Ishikawa (cell line): ENCODE data around the gene ADGRF4.

Experiments used
- CEBPB ChIP-seq: IDR thresholded peaks from 2 replicates; pipeline ENCODE4 v1.6.1; 2012
- CREB1 ChIP-seq: IDR thresholded peaks from 2 replicates; pipeline ENCODE4 v1.6.1; 2012; ENCODE audit warnings: low read depth
- EGR1 ChIP-seq: IDR thresholded peaks from 2 replicates; pipeline ENCODE4 v1.6.1; 2012
- EP300 ChIP-seq: IDR thresholded peaks from 2 replicates; pipeline ENCODE4 v1.6.1; 2012; ENCODE audit warnings: borderline replicate concordance
- FOXM1 ChIP-seq: IDR thresholded peaks from 2 replicates; pipeline ENCODE4 v1.6.1; 2012; ENCODE audit warnings: low read depth, borderline replicate concordance
- TAF1 ChIP-seq: IDR thresholded peaks from 2 replicates; pipeline ENCODE4 v1.6.1; 2012; ENCODE audit warnings: low read depth, mild to moderate bottlenecking
- TEAD4 ChIP-seq: IDR thresholded peaks from 2 replicates; pipeline ENCODE4 v1.6.1; 2012
- TF ChIP-seq, protein P1 (sequence below): IDR thresholded peaks from 2 replicates; pipeline ENCODE4 v1.6.1; 2012
- TF ChIP-seq, protein P2 (sequence below): IDR thresholded peaks from 2 replicates; pipeline ENCODE4 v1.6.1; 2012; ENCODE audit warnings: low read depth, mild to moderate bottlenecking

DNA sequence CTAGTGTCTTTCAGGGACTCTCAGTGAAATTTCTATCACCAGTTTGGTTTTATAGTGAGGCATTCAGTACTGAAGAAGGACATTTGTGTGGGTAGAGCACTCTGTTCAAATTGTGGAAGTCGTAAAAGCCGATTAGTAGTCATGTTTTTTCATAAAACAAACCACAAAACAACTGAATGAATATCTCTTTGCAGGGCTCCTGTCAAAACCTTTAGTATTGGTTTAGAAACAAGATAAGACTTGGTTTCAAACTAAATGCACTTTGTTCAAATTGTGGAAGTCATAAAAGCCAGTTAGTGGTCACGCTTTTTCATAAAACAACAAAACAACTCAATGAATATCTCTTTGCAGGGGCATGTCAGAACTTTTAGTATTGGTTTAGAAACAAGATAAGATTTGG, 23.8 kb downstream of the ADGRF4 start:
- TF ChIP-seq EP300 = no peak
- TF ChIP-seq, protein P1, sequence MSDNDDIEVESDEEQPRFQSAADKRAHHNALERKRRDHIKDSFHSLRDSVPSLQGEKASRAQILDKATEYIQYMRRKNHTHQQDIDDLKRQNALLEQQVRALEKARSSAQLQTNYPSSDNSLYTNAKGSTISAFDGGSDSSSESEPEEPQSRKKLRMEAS = no peak
- TF ChIP-seq, protein P2, sequence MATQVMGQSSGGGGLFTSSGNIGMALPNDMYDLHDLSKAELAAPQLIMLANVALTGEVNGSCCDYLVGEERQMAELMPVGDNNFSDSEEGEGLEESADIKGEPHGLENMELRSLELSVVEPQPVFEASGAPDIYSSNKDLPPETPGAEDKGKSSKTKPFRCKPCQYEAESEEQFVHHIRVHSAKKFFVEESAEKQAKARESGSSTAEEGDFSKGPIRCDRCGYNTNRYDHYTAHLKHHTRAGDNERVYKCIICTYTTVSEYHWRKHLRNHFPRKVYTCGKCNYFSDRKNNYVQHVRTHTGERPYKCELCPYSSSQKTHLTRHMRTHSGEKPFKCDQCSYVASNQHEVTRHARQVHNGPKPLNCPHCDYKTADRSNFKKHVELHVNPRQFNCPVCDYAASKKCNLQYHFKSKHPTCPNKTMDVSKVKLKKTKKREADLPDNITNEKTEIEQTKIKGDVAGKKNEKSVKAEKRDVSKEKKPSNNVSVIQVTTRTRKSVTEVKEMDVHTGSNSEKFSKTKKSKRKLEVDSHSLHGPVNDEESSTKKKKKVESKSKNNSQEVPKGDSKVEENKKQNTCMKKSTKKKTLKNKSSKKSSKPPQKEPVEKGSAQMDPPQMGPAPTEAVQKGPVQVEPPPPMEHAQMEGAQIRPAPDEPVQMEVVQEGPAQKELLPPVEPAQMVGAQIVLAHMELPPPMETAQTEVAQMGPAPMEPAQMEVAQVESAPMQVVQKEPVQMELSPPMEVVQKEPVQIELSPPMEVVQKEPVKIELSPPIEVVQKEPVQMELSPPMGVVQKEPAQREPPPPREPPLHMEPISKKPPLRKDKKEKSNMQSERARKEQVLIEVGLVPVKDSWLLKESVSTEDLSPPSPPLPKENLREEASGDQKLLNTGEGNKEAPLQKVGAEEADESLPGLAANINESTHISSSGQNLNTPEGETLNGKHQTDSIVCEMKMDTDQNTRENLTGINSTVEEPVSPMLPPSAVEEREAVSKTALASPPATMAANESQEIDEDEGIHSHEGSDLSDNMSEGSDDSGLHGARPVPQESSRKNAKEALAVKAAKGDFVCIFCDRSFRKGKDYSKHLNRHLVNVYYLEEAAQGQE = no peak
- no peak for TF ChIP-seq EGR1
- TF ChIP-seq FOXM1 = no peak
- TF ChIP-seq CREB1 = no peak
- TF ChIP-seq CEBPB = no peak
- no peak for TF ChIP-seq TAF1
- no peak for TF ChIP-seq TEAD4
